Measurements from ENCODE around the gene TMEM117. TPM values are rescaled to one million over a fixed set of nuclear protein-coding genes. Genes with fewer than 3 reads are reported as not detected.

TMEM117 gene
- total and polyA plus RNA-seq, 10 of the 15 experiments (the other 5 are each of a cell fraction or from before 2014, with no cell fraction given): 3.1 to 8.2 (median 6.1) TPM

DNA sequence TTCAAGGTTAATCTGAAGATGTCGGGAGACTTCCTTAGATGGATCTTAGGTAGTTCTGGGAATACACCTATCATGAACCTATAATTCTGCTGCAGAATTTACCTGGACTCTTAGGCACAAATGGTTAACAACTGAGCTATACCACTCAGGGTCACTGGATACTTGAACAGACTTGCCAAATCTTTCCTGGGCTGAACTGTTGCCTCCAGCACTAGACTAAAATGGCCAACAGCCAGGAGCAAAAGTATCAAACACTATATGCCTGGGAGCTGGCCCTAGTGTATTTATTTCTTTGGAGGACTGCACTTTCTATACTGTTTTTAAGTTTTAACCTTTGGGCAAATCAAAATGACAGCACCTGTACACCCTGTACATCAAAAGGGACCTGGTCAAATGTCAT lies 252.8 kb downstream of the TMEM117 start:
- no peak for FAIRE-seq
- WGBS (ENCODE audit: insufficient coverage, insufficient replicate concordance, low lambda C conversion rate, missing lambda C conversion rate): 55% methylated on average over 1 of the region's 1 CpG
- no TSS peak for BruUV-seq (replicated peaks)

More for the DNA sequence above, 252.8 kb downstream of the TMEM117 start:
- TF ChIP-seq PAX8 (IDR thresholded peaks at IDR 0.05) (no peak), IKZF1 (conservative IDR thresholded peaks at IDR 0.05) (no peak), SKIL (IDR thresholded peaks at IDR 0.05; ENCODE audit: low read depth, poor library complexity, severe bottlenecking) (no peak), REST (IDR thresholded peaks at IDR 0.05; ENCODE audit: low read depth, low read length) (no peak), TBL1XR1 (IDR thresholded peaks at IDR 0.05; ENCODE audit: low read depth, low read length) (no peak), JUND (IDR thresholded peaks at IDR 0.05; ENCODE audit: low read depth, low read length) (no peak), TCF7 (IDR thresholded peaks at IDR 0.05; ENCODE audit: borderline replicate concordance) (no peak), IRF4 (IDR thresholded peaks at IDR 0.05; ENCODE audit: low read depth, low read length) (no peak)
- H3K9ac ChIP-seq (ENCODE audit: control insufficient read depth, insufficient read depth, low read length): no peak overlapping the region
- H4K20me1 ChIP-seq (ENCODE audit: control insufficient read depth, insufficient read depth): no peaks in the 10 kb centered on the region
- no peak overlapping the region for H3K27ac ChIP-seq (ENCODE audit: control insufficient read depth, insufficient read depth)
- no peaks in the 10 kb centered on the region for H3K79me2 ChIP-seq (ENCODE audit: control insufficient read depth, insufficient read depth, low read length)
- no peaks in the 10 kb centered on the region for H3K27me3 ChIP-seq (replicated peaks in 1 of 2; ENCODE audit: control insufficient read depth in 2 of 2, insufficient read depth in 2 of 2, low read length in 1 of 2)
- ChIA-PET CTCF (interaction anchor here (1.0 to 1.2 kb wide), 2 partner anchors 53 to 73 kb away, joined by 3 read pairs; no protein-coding TSS in a partner anchor), RAD21 (ENCODE audit: unreplicated experiment) (no interaction called here), POLR2A (no interaction called here), SMC1A (ENCODE audit: uncharacterized antibody, unreplicated experiment) (no interaction called here)
- in situ Hi-C loops (cut with MboI): no loop called here
- intact Hi-C loops (cut with micrococcal nuclease; ENCODE audit: unreplicated experiment): no loop called here
- H3K4me1 ChIP-seq (ENCODE audit: control insufficient read depth, insufficient read depth, low read length): no peaks in the 10 kb centered on the region
- ATAC-seq (no peak), DNase-seq (ENCODE audit: low read depth, low spot score) (no peak)
- H3K4me2 ChIP-seq (ENCODE audit: control insufficient read depth, insufficient read depth): no peak overlapping the region
- no peaks in the 10 kb centered on the region for H3K9me3 ChIP-seq (replicated peaks; ENCODE audit: control insufficient read depth, insufficient read depth, low read length)
- no peak overlapping the region for H3K4me3 ChIP-seq
- no peak overlapping the region for H2AFZ ChIP-seq (ENCODE audit: control insufficient read depth, low read depth, low read length)
- no peaks in the 10 kb centered on the region for H3K36me3 ChIP-seq (ENCODE audit: control insufficient read depth in 2 of 2, insufficient read depth in 2 of 2, low read length in 1 of 2)
